ENCODE measurements around the gene GTF2F2. TPM values are rescaled to one million over a fixed set of nuclear protein-coding genes. Genes with fewer than 3 reads are reported as not detected.

The GTF2F2 gene
- total and polyA plus RNA-seq, 9 of the 15 experiments (the other 6 are each of a cell fraction or from before 2014, with no cell fraction given) = 19.7 to 44.8 (median 32.4) TPM

DNA sequence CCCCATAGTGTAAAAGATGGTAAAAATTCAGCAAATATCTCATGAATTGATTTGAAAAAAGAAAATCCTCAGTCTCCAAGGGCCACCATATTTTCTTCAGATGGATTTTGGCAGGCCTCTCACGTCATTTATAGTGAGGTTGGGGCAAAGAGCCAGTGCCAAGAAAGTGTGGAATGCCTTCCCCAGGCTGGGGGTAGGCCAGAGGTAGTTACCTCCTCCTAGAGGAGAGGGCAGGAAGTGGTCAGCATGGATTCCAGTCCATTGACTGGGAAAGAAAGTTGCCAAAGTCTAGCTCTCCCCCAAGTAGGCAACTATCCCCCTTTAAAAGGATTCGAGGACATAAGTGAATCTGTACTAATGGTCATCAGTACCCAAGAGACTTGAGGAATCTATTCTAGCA lies 148.9 kb downstream of the GTF2F2 start:
- H3K9ac ChIP-seq (ENCODE audit: insufficient read depth in 1 of 2, low read depth in 2 of 2, low read length in 2 of 2) = no peak overlapping the region
- 33% methylated on average over 1 of the region's 2 CpGs for WGBS (ENCODE audit: insufficient coverage, low coverage, missing lambda C conversion rate)
- no peaks in the 10 kb centered on the region for H4K20me1 ChIP-seq (replicated peaks; ENCODE audit: control insufficient read depth, insufficient read depth, low read length)
- ChIA-PET CTCF (ENCODE audit: low intra/inter-chr PET ratio) (no interaction called here), POLR2A (interaction anchor here (0.6 kb wide), 1 partner anchor 12 kb away, joined by 4 read pairs; no protein-coding TSS in a partner anchor)
- no peak overlapping the region for H2AFZ ChIP-seq (ENCODE audit: low read depth, low read length)
- H3K4me1 ChIP-seq (replicated peaks in 1 of 2; ENCODE audit: control insufficient read depth in 2 of 2, insufficient read depth in 2 of 2, low read length in 2 of 2) = no peaks in the 10 kb centered on the region; a peak in 1 of 5 replicates
- no peak overlapping the region for H3K4me3 ChIP-seq
- H3K9me1 ChIP-seq (ENCODE audit: control insufficient read depth, insufficient read depth, low read length) = no peaks in the 10 kb centered on the region
- peaks cover 18% of the 10 kb centered on the region; the same call in 2 of the 3 replicates for H3K36me3 ChIP-seq (ENCODE audit: control insufficient read depth, insufficient read depth, low read length)
- no peaks in the 10 kb centered on the region for H3K79me2 ChIP-seq (ENCODE audit: control insufficient read depth, insufficient read depth, low read length)
- H3K27me3 ChIP-seq (ENCODE audit: control insufficient read depth in 2 of 2, insufficient read depth in 2 of 2, low read length in 2 of 2) = no peaks in the 10 kb centered on the region
- BruUV-seq (replicated peaks) = no TSS peak
- TF ChIP-seq, protein P1, sequence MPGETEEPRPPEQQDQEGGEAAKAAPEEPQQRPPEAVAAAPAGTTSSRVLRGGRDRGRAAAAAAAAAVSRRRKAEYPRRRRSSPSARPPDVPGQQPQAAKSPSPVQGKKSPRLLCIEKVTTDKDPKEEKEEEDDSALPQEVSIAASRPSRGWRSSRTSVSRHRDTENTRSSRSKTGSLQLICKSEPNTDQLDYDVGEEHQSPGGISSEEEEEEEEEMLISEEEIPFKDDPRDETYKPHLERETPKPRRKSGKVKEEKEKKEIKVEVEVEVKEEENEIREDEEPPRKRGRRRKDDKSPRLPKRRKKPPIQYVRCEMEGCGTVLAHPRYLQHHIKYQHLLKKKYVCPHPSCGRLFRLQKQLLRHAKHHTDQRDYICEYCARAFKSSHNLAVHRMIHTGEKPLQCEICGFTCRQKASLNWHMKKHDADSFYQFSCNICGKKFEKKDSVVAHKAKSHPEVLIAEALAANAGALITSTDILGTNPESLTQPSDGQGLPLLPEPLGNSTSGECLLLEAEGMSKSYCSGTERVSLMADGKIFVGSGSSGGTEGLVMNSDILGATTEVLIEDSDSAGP (CRISPR knock-in tag; IDR thresholded peaks at IDR 0.05) = no peak
- TF ChIP-seq KDM5B (IDR thresholded peaks at IDR 0.05; ENCODE audit: insufficient replicate concordance, low read depth, low read length) (no peak), SRSF1 (IDR thresholded peaks at IDR 0.05; ENCODE audit: low read depth, low read length) (no peak)
- TF ChIP-seq, protein P2, sequence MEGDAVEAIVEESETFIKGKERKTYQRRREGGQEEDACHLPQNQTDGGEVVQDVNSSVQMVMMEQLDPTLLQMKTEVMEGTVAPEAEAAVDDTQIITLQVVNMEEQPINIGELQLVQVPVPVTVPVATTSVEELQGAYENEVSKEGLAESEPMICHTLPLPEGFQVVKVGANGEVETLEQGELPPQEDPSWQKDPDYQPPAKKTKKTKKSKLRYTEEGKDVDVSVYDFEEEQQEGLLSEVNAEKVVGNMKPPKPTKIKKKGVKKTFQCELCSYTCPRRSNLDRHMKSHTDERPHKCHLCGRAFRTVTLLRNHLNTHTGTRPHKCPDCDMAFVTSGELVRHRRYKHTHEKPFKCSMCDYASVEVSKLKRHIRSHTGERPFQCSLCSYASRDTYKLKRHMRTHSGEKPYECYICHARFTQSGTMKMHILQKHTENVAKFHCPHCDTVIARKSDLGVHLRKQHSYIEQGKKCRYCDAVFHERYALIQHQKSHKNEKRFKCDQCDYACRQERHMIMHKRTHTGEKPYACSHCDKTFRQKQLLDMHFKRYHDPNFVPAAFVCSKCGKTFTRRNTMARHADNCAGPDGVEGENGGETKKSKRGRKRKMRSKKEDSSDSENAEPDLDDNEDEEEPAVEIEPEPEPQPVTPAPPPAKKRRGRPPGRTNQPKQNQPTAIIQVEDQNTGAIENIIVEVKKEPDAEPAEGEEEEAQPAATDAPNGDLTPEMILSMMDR (IDR thresholded peaks at IDR 0.05 in 2 of 3, conservative IDR thresholded peaks at IDR 0.05 in 1 of 3; ENCODE audit: insufficient read depth in 2 of 3, low read depth in 1 of 3, low read length in 3 of 3) = 0 out of 6 replicates have a peak, but pooled peaks of 2 of the 3 experiments have one; percentile 25 to 29
- FAIRE-seq = no peak
- in situ Hi-C loops (cut with MboI) (no loop called here), intact Hi-C loops (cut with micrococcal nuclease) (no loop called here)
- peak in 2 of 4 experiments; percentile 5 to 14 for DNase-seq (ENCODE audit: extremely low read depth in 1 of 4, low spot score in 3 of 4)
- H3K27ac ChIP-seq (ENCODE audit: extremely low read depth, low read depth, low read length) = no peak overlapping the region
- no peak overlapping the region for H3K4me2 ChIP-seq (ENCODE audit: insufficient read depth, low read length)
- ATAC-seq = peak; percentile 60; the same call in 1 of the 3 replicates
- H3K9me3 ChIP-seq (replicated peaks; ENCODE audit: control insufficient read depth, insufficient read depth, low read depth, low read length) = no peaks in the 10 kb centered on the region
